Cardiac septum (tissue), 1 donor: ENCODE results near the gene EHD2. TPM values are rescaled to one million over a fixed set of nuclear protein-coding genes. Genes with fewer than 3 reads are reported as not detected.
A peak's percentile ranks its signal among the peaks of the same experiment; 100 is the strongest.
"Not testable (repeated sequence)": the region's sequence is repeated elsewhere in the genome, so short reads cannot be mapped to it uniquely, and the experiment has no call there.

Source experiments
- DNase-seq: peaks from one replicate; pipeline ENCODE4 v3.0.0-alpha.2; 2020; ENCODE audit warnings: low spot score
- intact Hi-C: fragments of 100-400 bp; cut with DNase I; formaldehyde crosslinking; loops from one replicate; pipeline ENCODE4 v1.14.0; 2022
- total RNA-seq: library from RNA; stranded (reverse); fragmentation: NEBNext Ultra II Directional; extraction: Animal tissue kit (Norgen Biotek cat#: 25700); gene quantifications from one replicate; pipeline ENCODE4 v1.2.1, GENCODE V29; 2021
- donor health status: DM: no; HTN: no; CAD: no.

EHD2 gene
- total RNA-seq, 1 donor from 2014 or later = 42.6 TPM

DNA sequence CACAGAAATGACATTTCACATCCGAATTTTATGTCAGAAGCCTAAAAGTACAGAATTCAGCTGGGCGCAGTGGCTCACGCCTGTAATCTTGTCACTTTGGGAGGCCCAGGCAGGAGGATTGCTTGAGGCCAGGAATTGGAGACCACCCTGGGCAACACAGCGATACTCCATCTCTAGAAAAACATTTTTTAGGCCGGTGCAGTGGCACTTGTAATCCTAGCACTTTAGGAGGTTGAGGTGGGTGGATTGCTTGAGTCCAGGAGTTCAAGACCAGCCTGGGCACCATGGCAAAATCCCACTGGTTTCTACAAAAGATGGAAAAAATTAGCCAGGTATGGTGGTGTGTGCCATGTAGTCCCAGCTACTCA is 47.4 kb downstream of the EHD2 start:
- intact Hi-C loops = no loop called here
- DNase-seq = no peak

DNA sequence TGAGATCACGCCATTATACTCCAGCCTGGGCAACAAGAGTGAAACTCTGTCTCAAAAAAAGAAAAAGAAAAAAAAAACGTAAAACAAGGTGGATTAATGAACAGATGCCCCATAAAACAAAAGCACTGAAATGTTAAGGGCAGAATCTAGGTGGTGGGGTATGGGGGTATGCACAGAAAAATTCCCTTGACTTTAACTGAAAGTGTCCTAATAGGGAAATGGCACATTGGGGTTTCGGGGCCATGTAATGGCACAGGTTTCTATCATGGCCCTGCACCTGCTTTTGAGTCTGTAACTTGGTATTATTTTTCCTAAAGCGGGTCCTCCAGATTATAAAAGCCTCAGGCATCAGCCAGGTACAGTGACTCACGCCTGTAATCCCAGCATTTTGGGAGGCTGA is 48.3 kb downstream of the EHD2 start:
- DNase-seq = no peak
- intact Hi-C loops = no loop called here

DNA sequence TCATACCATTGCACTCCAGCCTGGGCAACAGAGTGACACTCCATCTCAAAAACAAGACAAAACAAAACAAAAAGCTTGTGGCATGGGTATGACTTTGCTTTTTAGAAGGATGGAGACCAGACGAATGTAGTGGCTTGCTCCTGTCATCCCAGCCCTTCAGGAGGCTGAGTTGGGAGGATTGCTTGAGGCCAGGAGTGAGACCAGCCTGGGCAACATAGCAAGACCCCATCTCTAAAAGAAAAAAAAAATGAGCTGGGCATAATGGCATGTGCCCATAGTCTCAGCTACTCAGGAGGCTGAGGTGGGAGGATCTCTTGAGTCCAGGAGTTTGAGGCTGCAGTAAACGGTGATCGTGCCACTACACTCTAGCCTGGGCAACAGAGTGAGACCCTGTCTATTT is 48.9 kb downstream of the EHD2 start:
- intact Hi-C loops = no loop called here
- no peak for DNase-seq

GRCh38 chr19:47762615-47763308 is 49.5 kb downstream of the EHD2 start:
- DNase-seq = no peak
- intact Hi-C loops = no loop called here

- intact Hi-C loops, DNase-seq: not testable (repeated sequence)
Observed at GRCh38 chr19:47764705-47765104, 51.5 kb downstream of the EHD2 start.

DNA sequence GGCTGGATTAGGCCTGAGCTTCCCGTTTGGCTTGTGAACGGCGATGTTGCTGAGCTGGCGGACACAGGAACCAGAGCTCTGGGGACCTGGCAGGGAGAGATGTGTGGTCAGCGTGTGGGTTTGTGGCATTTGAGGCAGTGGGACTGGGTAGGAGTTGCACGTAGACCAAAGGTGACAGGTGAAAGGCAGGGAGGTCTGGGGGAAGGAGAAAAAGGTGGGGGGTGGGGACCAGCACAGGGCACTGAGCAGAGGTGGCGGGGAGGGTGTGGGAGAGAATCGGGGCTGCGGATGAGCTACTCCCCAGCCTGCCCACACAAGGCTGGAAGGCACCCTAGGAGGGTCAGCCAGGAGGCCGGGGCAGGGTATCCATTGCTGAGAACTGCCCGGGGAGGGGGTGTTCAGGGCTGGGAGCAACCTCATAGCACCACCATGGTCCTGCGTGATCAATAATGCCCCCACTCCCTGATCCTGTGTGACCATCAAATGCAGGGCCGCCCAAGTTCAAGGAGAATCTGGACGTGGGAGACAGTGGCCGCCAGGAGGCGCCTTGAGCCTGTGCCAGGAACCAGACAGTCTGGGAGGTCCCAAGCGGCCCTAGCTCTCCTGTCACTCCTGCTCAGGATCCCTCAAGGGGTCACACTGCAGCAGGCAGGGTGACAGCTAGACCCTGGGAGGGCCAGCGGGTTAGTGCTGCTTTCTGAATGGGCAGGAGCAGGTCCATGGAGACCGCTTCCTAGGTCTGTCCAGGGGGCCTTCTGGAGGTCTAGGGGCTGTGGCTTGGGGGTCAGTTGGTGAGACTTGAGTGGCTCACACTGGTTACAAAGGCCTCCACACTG is 52.5 kb downstream of the EHD2 start:
- no peak for DNase-seq
- intact Hi-C loops = loop anchor here (1.0 to 2.0 kb wide), 2 partner anchors 23 to 99 kb away; no protein-coding TSS in a partner anchor

GRCh38 chr19:47766359-47766620 is 53.1 kb downstream of the EHD2 start:
- no peak for DNase-seq
- intact Hi-C loops = loop anchor here (1.0 to 2.0 kb wide), 2 partner anchors 22 to 99 kb away; no protein-coding TSS in a partner anchor

GRCh38 chr19:47766670-47767069 is 53.4 kb downstream of the EHD2 start:
- intact Hi-C loops = loop anchor here (1.0 to 2.0 kb wide), 2 partner anchors 22 to 98 kb away; no protein-coding TSS in a partner anchor
- DNase-seq = no peak

DNA sequence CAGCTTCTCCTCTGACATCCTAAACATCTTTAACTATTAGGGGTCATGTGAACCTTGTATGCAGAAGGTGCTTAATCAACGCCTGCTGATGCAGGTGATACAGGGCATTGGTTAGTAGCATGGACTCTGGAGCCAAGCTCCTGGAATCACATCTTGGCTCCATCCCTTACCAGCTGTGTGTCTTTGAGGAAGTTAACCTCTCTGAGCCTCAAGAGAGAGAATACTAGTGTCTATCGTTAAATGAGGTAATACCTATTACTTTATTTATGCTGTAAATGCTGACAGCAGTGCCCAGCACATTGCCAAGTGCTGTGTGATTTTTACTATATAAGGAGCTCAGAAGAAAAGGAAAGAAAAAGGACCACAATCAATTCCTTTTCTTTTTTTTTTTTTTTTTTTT is 54.1 kb downstream of the EHD2 start:
- intact Hi-C loops = loop anchor here (2.0 kb wide), 1 partner anchor 97 kb away; no protein-coding TSS in a partner anchor
- DNase-seq = no peak

DNA sequence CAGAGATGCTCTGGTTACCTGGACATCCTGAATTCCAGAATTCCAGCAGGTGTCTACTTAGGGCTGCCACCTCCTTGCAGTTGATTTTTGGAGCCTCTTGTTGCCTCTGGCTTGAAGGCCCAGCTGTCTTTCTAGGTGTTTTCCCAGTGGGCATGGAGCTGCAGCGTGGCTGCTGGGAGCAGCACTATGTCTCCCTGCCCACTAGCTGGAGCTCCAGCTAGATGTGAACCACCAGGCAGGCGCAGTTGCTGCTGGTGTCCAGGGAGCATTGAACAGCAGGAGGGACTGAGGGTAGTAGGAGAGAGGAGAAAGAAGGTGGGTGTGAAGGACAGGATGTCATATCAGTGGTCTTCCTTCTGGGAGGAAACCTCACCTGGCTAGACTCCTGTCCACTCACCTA is 55.4 kb downstream of the EHD2 start:
- no peak for DNase-seq
- intact Hi-C loops = no loop called here

- intact Hi-C loops = no loop called here
- no peak for DNase-seq
Observed at GRCh38 chr19:47769534-47769933, 56.3 kb downstream of the EHD2 start.

DNA sequence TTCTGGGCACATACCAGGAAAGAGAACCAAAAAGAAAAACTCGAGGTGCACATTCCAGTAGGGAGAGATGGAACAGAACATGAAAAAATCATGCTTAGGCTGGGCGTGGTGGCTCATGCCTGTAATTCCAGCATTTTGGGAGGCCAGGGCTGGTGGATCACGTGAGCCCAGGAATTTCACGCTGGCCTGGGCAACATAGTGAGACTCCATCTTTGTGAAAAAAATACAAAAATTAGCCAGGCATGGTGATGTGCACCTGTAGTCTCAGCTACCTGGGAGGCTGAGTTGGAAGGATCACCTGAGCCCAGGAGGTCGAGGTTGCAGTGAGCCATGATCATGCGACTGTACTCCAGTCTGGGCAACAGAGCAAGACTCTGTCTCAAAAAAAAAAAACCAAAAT is 58.1 kb downstream of the EHD2 start:
- intact Hi-C loops, DNase-seq: not testable (repeated sequence)

GRCh38 chr19:47776568-47776967 is 63.3 kb downstream of the EHD2 start:
- intact Hi-C loops = no loop called here
- no peak for DNase-seq

DNA sequence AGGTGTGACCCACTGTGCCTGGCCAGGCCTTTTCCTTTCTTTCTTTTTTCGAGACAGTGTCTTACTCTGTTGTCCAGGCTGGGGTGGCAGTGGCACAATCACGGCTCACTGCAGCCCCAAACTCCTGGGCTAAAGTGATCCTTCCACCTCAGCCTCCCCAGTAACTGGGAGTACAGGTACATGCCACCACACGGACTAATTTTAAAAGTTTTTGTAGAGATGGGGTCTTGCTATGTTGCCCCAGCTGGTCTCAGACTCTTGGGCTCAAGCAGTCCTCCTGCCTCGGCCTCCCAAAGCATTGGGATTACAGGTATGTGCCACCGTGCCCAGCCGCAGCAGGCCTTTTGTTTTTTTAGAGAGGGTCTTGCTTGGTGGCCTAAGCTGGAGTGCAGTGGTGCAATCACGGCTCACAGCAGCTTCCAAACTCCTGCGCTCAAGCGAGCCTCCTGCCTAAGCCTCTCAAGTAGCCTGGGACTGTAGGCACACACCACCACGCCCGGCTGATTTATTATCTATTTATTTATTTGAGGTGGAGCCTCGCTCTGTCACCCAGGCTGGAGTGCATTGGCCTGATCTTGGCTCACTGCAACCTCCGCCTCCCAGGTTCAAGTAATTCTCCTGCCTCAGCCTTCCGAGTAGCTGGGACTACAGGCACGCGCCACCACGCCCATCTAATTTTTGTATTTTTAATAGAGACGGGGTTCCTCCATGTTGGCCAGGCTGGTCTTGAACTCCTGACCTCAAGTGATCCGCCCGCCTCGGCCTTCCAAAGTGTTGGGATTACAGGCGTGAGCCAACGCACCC is 64.2 kb downstream of the EHD2 start:
- intact Hi-C loops = loop anchor here (1.0 kb wide), 1 partner anchor 58 kb away; no protein-coding TSS in a partner anchor
- not testable (repeated sequence) for DNase-seq

- intact Hi-C loops = loop anchor here (1.0 kb wide), 1 partner anchor 59 kb away; no protein-coding TSS in a partner anchor
- peak; percentile 88 for DNase-seq
Observed at GRCh38 chr19:47778049-47778953, 65.1 kb downstream of the EHD2 start, which contains the start of gene SELENOW. TSS of gene SELENOW (plus strand) at chr19:47778703. CDS start at chr19:47778786, 83 bp downstream.

DNA sequence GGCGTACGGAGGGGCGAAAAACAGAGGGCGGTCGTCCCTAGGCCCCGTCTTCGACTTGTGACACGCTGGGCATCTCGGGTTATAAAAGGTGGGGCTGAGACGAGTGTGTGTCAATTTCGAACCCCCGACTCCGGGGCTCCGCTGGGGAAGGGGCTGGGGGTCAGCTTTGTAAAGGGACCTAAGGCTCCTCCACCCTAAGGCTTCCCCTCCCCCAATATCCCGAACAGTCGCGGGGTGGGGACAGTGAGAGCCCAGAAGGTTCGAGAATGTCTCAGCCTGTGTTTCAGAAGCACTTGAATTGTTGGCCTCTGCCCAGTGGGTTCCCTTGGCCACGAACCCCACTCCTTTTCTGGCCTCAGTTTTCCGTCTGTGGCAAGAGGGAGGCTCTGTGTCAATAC is 65.7 kb downstream of the EHD2 start:
- no peak for DNase-seq
- intact Hi-C loops = loop anchor here (1.0 kb wide), 1 partner anchor 60 kb away; no protein-coding TSS in a partner anchor

- intact Hi-C loops = no loop called here
- DNase-seq = peak; percentile 92
Observed at GRCh38 chr19:47779524-47780214, 66.4 kb downstream of the EHD2 start.

DNA sequence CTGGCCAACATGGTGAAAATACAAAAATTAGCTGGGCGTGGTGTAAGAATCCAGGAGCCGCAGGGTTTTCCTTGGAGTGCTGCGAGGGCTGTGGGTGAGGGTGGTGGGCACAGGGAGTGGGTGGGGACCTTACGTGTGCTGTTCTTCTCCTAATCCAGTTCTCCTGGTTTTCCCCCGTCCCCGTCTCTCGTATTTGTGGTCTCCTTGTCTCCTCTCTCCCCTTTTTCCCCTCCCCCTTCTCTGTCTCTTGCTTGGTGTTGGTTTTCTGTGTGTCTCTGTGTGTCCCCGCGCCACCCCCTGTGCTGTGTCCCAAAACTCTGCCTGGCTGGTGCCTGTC is 67.0 kb downstream of the EHD2 start:
- no peak for DNase-seq
- intact Hi-C loops = no loop called here
